ENCODE results near the gene GAS5. TPM values are rescaled to one million over a fixed set of nuclear protein-coding genes. Genes with fewer than 3 reads are reported as not detected.

The GAS5 gene
- total RNA-seq, 1 experiment from 2014 or later, result 503 TPM

DNA sequence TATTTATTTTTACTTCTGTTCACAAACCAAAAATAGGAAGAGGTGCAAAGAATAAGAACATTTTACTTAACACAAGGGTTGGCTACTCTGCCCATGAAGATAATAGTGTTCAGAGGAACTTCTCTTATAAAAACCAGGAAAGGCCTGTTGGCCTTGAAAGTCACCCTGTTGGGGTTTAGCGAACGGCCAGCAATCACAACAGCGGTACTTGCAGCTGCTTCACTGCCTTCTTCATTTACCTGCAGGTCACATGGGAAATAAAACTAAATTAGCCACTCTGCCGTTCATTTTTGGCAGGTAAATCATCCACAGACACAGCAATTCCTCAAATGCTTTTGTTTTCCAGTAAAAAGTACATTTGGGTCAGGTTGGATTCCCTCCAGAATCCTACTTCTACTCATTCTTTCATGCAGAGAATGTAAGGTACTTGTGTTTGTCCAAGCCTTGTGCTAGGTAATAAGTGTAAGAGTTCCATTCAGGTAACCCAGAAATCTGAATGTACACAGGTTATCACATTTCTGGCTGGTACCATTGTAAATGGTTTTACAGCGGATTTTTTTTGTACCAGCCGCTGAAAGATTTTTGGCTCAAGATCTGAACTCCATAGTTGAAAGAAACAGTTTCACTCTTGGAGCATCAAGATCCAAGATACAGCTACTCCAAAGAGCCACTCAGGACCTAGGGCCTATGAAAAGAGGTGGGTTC is 36.2 kb upstream of the GAS5 start:
- BruUV-seq (replicated peaks), result no TSS peak
- ChIA-PET CTCF (no interaction called here), POLR2A (ENCODE audit: low non-redundant PET) (no interaction called here)
- Histone ChIP-seq H3K36me3 (ENCODE audit: insufficient read depth, low read length, poor library complexity, severe bottlenecking) (no peaks in the 10 kb centered on the region), H3K4me3 (ENCODE audit: low read depth, low read length, poor library complexity, severe bottlenecking) (no peak overlapping the region), H3K27ac (ENCODE audit: low read depth, low read length, poor library complexity, severe bottlenecking) (no peak overlapping the region), H3K9me3 (ENCODE audit: low read depth, low read length, poor library complexity, severe bottlenecking) (no peaks in the 10 kb centered on the region), H3K27me3 (replicated peaks; ENCODE audit: insufficient read depth, low read depth, low read length, poor library complexity) (no peaks in the 10 kb centered on the region), H3K4me1 (ENCODE audit: insufficient read depth, low read length, poor library complexity, severe bottlenecking) (no peaks in the 10 kb centered on the region)
- no peak for DNase-seq (ENCODE audit: low spot score)
- intact Hi-C loops (cut with micrococcal nuclease; ENCODE audit: unreplicated experiment), result no loop called here
- TF ChIP-seq, protein P1, sequence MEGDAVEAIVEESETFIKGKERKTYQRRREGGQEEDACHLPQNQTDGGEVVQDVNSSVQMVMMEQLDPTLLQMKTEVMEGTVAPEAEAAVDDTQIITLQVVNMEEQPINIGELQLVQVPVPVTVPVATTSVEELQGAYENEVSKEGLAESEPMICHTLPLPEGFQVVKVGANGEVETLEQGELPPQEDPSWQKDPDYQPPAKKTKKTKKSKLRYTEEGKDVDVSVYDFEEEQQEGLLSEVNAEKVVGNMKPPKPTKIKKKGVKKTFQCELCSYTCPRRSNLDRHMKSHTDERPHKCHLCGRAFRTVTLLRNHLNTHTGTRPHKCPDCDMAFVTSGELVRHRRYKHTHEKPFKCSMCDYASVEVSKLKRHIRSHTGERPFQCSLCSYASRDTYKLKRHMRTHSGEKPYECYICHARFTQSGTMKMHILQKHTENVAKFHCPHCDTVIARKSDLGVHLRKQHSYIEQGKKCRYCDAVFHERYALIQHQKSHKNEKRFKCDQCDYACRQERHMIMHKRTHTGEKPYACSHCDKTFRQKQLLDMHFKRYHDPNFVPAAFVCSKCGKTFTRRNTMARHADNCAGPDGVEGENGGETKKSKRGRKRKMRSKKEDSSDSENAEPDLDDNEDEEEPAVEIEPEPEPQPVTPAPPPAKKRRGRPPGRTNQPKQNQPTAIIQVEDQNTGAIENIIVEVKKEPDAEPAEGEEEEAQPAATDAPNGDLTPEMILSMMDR (conservative IDR thresholded peaks at IDR 0.05; ENCODE audit: low read depth, low read length), result no peak
- no peak for TF ChIP-seq EZH2 (IDR thresholded peaks at IDR 0.05; ENCODE audit: borderline replicate concordance, low read depth, low read length, poor library complexity, severe bottlenecking)

DNA sequence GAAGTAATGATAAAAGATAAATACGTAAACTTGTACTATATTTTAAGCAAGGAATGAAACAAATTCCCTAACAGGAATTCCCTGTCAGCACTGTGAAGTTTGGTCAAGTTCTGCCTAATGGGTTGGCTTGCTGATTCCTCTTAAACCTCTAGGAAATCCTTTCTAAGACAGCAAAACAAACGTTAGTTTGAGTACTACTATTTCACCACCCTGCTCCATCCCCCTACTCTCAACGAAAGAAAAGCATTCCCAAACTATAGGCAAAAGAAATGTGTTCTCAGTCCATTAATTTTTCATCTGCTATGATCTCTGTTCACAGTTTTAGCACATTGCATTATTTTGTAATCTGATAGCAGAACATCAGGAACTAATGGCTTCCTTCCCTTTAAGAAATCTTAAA is 33.2 kb upstream of the GAS5 start:
- DNase-seq (ENCODE audit: low spot score), result no peak

DNA sequence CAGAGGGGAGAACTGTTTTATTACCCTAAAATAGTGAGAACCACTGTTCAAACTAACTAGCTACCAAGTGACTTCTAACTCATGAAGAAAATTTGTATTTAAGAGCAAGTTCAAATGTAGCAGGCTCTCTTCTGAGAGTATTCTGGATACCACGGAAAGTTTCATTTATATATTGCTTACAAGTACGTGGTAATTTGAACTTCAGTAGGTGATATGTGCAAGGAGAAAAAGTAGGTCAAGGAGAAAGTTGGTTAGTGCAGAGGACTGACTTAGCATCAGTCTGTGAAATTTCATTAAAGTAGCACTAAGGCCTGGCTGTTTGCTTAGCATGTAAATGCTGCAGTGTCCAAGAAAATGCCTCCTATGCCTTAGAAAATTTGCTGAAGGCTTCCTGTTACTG is 32.6 kb upstream of the GAS5 start:
- CTCF ChIA-PET, result no interaction called here
- intact Hi-C loops (cut with micrococcal nuclease; ENCODE audit: unreplicated experiment), result no loop called here
- POLR2A ChIA-PET (ENCODE audit: low non-redundant PET), result interaction anchor here (0.6 kb wide), 1 partner anchor 58 kb away, joined by 3 read pairs; no protein-coding TSS in a partner anchor
- Histone ChIP-seq H3K27me3 (replicated peaks; ENCODE audit: insufficient read depth, low read depth, low read length, poor library complexity) (no peaks in the 10 kb centered on the region), H3K4me3 (ENCODE audit: low read depth, low read length, poor library complexity, severe bottlenecking) (no peak overlapping the region), H3K36me3 (ENCODE audit: insufficient read depth, low read length, poor library complexity, severe bottlenecking) (no peaks in the 10 kb centered on the region), H3K9me3 (ENCODE audit: low read depth, low read length, poor library complexity, severe bottlenecking) (no peaks in the 10 kb centered on the region), H3K4me1 (ENCODE audit: insufficient read depth, low read length, poor library complexity, severe bottlenecking) (no peaks in the 10 kb centered on the region), H3K27ac (ENCODE audit: low read depth, low read length, poor library complexity, severe bottlenecking) (no peak overlapping the region)
- no peak for DNase-seq (ENCODE audit: low spot score)
- no peak for TF ChIP-seq EZH2 (IDR thresholded peaks at IDR 0.05; ENCODE audit: borderline replicate concordance, low read depth, low read length, poor library complexity, severe bottlenecking)
- TF ChIP-seq, protein P1 (conservative IDR thresholded peaks at IDR 0.05; ENCODE audit: low read depth, low read length), result no peak
- no TSS peak for BruUV-seq (replicated peaks)

More for the DNA sequence above, 33.2 kb upstream of the GAS5 start:
- no peak overlapping the region for H3K27ac ChIP-seq (ENCODE audit: low read depth, low read length, poor library complexity, severe bottlenecking)
- no TSS peak for BruUV-seq (replicated peaks)
- ChIA-PET POLR2A (ENCODE audit: low non-redundant PET) (no interaction called here), CTCF (no interaction called here)
- H3K4me3 ChIP-seq (ENCODE audit: low read depth, low read length, poor library complexity, severe bottlenecking), result no peak overlapping the region
- H3K27me3 ChIP-seq (replicated peaks; ENCODE audit: insufficient read depth, low read depth, low read length, poor library complexity), result no peaks in the 10 kb centered on the region
- no peaks in the 10 kb centered on the region for H3K4me1 ChIP-seq (ENCODE audit: insufficient read depth, low read length, poor library complexity, severe bottlenecking)
- H3K9me3 ChIP-seq (ENCODE audit: low read depth, low read length, poor library complexity, severe bottlenecking), result no peaks in the 10 kb centered on the region
- intact Hi-C loops (cut with micrococcal nuclease; ENCODE audit: unreplicated experiment), result no loop called here
- TF ChIP-seq, protein P1 (conservative IDR thresholded peaks at IDR 0.05; ENCODE audit: low read depth, low read length), result no peak
- TF ChIP-seq EZH2 (IDR thresholded peaks at IDR 0.05; ENCODE audit: borderline replicate concordance, low read depth, low read length, poor library complexity, severe bottlenecking), result no peak
- H3K36me3 ChIP-seq (ENCODE audit: insufficient read depth, low read length, poor library complexity, severe bottlenecking), result no peaks in the 10 kb centered on the region
